Central memory CD8-positive, alpha-beta T cell (primary cell): ENCODE data around the gene DNAH1.

ENCODE experiments used
- ATAC-seq: fragments of 150-1000 bp; cut with Tn5 transposase; replicated peaks from 2 replicates; pipeline ENCODE4 v1.10.0; 2022; ENCODE audit warnings: mild to moderate bottlenecking, moderate FRiP score, moderate number of reproducible peaks; ENCODE audit not compliant: poor library complexity, severe bottlenecking; ENCODE audit errors: extremely low read depth
- DNase-seq, 2 donors: peaks; one replicate each; pipeline ENCODE4 v3.0.0; 2021; ENCODE audit warnings: low spot score in 2 of 2
- H3K27ac Mint-ChIP-seq: one replicate; pipeline ENCODE4 v1.8.0; 2022; ENCODE audit warnings: low read depth, mild to moderate bottlenecking, moderate library complexity, mixed read lengths
- H3K27me3 Mint-ChIP-seq: one replicate; pipeline ENCODE4 v1.8.0; 2022; ENCODE audit warnings: mixed read lengths
- H3K36me3 Mint-ChIP-seq: one replicate; pipeline ENCODE4 v1.8.0; 2022; ENCODE audit warnings: mild to moderate bottlenecking, moderate library complexity, mixed read lengths; ENCODE audit not compliant: insufficient read depth
- H3K4me1 Mint-ChIP-seq: one replicate; pipeline ENCODE4 v1.8.0; 2022; ENCODE audit warnings: mixed read lengths
- H3K4me3 Mint-ChIP-seq: one replicate; pipeline ENCODE4 v1.8.0; 2022; ENCODE audit warnings: mild to moderate bottlenecking, moderate library complexity, mixed read lengths
- H3K9me3 Mint-ChIP-seq: one replicate; pipeline ENCODE4 v1.8.0; 2022; ENCODE audit warnings: mixed read lengths

DNAH1 gene

GRCh38 chr3:52446631-52447511 lies 130.8 kb downstream of the DNAH1 start:
- H3K27me3 Mint-ChIP-seq, result no peaks in the 10 kb centered on the region
- DNase-seq (peak; percentile 58 to 69), ATAC-seq (peak; percentile 63)
- H3K4me3 Mint-ChIP-seq, result no peak overlapping the region
- no peaks in the 10 kb centered on the region for H3K9me3 Mint-ChIP-seq
- peaks cover 3% of the 10 kb centered on the region for H3K36me3 Mint-ChIP-seq
- H3K27ac Mint-ChIP-seq, result peak overlapping the region; percentile 65
- H3K4me1 Mint-ChIP-seq, result peaks cover 6% of the 10 kb centered on the region

DNA sequence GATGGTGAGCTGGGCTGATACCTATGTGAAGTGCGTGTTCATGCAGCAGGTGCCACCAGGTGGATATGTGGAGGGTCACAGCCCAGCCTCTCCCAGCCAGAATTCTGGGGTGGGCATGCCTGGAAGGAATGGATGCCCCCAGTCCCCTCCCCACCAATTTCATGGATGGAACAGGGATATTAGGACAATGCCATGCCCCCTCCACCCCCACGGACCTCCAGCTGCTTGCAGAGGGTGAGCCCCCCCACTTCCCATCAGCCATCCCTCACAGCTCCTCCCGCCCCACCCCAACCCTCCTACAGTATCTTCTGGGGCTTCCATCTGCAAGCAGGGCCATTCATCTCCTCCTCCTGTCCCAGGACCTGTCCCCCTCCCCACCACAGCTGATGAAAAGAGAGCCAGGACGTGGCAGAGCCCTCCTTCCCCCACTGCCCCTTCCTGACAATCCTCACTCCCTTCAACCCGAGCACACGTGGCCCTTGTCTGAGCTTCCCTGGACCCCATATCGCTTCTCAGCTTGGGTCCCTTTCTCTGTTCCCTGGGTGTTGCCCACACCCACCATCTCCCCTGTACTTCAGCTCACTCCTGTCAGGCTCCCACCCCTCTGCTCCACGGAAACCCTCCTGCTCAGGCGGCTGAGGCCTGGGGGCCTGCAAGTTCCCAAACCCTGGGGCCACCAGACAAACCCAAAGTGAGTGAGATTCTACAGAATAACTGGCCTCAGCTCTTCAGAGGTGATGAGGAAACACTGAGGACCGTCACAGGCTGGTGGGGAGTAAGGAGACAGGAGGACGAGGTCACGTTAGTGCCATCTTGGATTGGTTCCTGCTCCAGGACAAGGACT lies 131.6 kb downstream of the DNAH1 start:
- peak overlapping the region; percentile 65 for H3K27ac Mint-ChIP-seq
- H3K36me3 Mint-ChIP-seq, result peaks cover 3% of the 10 kb centered on the region
- ATAC-seq (no peak), DNase-seq (no peak)
- no peaks in the 10 kb centered on the region for H3K9me3 Mint-ChIP-seq
- H3K4me3 Mint-ChIP-seq, result no peak overlapping the region
- H3K27me3 Mint-ChIP-seq, result no peaks in the 10 kb centered on the region
- H3K4me1 Mint-ChIP-seq, result peaks cover 6% of the 10 kb centered on the region
